GM12878 (cell line): ENCODE measurements around the gene PLCD1. TPM values are rescaled to one million over a fixed set of nuclear protein-coding genes. Genes with fewer than 3 reads are reported as not detected.

ENCODE experiments used
- ATAC-seq: fragments of 200-7000 bp; cut with Tn5 transposase; 3 replicates; pipeline ENCODE4 v1.9.1; 2020; ENCODE audit warnings: mild to moderate bottlenecking, moderate library complexity
- BruUV-seq: library from RNA; stranded (reverse); fragments of 400-500 nt; replicated peaks from 2 replicates; lab custom pipeline; 2021; lab: Mats Ljungman, UMichigan
- CTCF ChIA-PET: fragments of 300-600 bp; sonication (Branson Sonifier 250); formaldehyde crosslinking; extraction: SDS; loops from one replicate; lab custom pipeline; 2021; ENCODE audit warnings: inconsistent platforms; lab: Yijun Ruan, JAX
- POLR2A ChIA-PET: fragments of 350-600 bp; formaldehyde crosslinking; extraction: SDS; loops from one replicate; lab custom pipeline; 2021; ENCODE audit warnings: inconsistent platforms; lab: Charles Lee
- RAD21 ChIA-PET: fragments of 300-600 bp; sonication (Branson Sonifier 250); formaldehyde crosslinking; loops from one replicate; lab custom pipeline; 2023; ENCODE audit warnings: antibody characterized with exemption; ENCODE audit not compliant: unreplicated experiment; lab: Charles Lee
- SMC1A ChIA-PET: fragments of 300-600 bp; sonication (Branson Sonifier 250); formaldehyde crosslinking; loops from one replicate; lab custom pipeline; 2023; ENCODE audit not compliant: unreplicated experiment, uncharacterized antibody; lab: Charles Lee
- DNase-seq: peaks from one replicate; pipeline ENCODE4 v3.0.0-alpha.2; 2011; ENCODE audit warnings: low read depth, low spot score
- FAIRE-seq: peaks from 3 replicates; lab custom pipeline; 2011; peaks lifted over from hg19 to GRCh38; lab: Jason Lieb, UNC
- H2AFZ ChIP-seq: 2 replicates; pipeline ENCODE4 v1.6.0; 2011; ENCODE audit warnings: low read depth, low read length, control low read depth; ENCODE audit not compliant: control insufficient read depth
- H3K27ac ChIP-seq: 2 replicates; pipeline ENCODE4 v1.5.1; 2011; ENCODE audit warnings: control low read depth; ENCODE audit not compliant: control insufficient read depth, insufficient read depth
- H3K27me3 ChIP-seq, 2 experiments: replicated peaks in 1 of 2; 2 replicates each; pipeline versions ENCODE4 v1.6.0 to v1.6.1; 2011; ENCODE audit warnings: low read length in 1 of 2; ENCODE audit not compliant: control insufficient read depth in 2 of 2, insufficient read depth in 2 of 2
- H3K36me3 ChIP-seq, 2 experiments: 2 replicates each; pipeline ENCODE4 v1.5.1; 2011; ENCODE audit warnings: low read length in 1 of 2; ENCODE audit not compliant: control insufficient read depth in 2 of 2, insufficient read depth in 2 of 2
- H3K4me1 ChIP-seq: 2 replicates; pipeline ENCODE4 v1.6.1; 2011; ENCODE audit warnings: mild to moderate bottlenecking, low read length, moderate library complexity, mixed read lengths; ENCODE audit not compliant: control insufficient read depth, insufficient read depth
- H3K4me2 ChIP-seq: 2 replicates; pipeline ENCODE4 v1.6.0; 2011; ENCODE audit warnings: control low read depth; ENCODE audit not compliant: control insufficient read depth, insufficient read depth
- H3K4me3 ChIP-seq: fragments of 200-600 bp; sonication (generic); 2 replicates; pipeline ENCODE4 v1.5.1; 2016
- H3K79me2 ChIP-seq: 2 replicates; pipeline ENCODE4 v1.6.0; 2011; ENCODE audit warnings: low read length; ENCODE audit not compliant: control insufficient read depth, insufficient read depth
- H3K9ac ChIP-seq: 2 replicates; pipeline ENCODE4 v1.8.0; 2011; ENCODE audit warnings: low read length, control low read depth, mixed read lengths; ENCODE audit not compliant: control insufficient read depth, insufficient read depth
- H3K9me3 ChIP-seq: replicated peaks from 3 replicates; pipeline ENCODE4 v1.5.1; 2011; ENCODE audit warnings: mild to moderate bottlenecking, low read length; ENCODE audit not compliant: control insufficient read depth, insufficient read depth
- H4K20me1 ChIP-seq: 2 replicates; pipeline ENCODE4 v1.6.0; 2011; ENCODE audit not compliant: control insufficient read depth, insufficient read depth
- NBN ChIP-seq: fragments of 450-650 bp; IDR thresholded peaks from 2 replicates; pipeline ENCODE4 v1.6.1; 2016
- RB1 ChIP-seq: fragments of 450-650 bp; formaldehyde crosslinking; IDR thresholded peaks from 2 replicates; pipeline ENCODE4 v1.6.1; 2017; ENCODE audit warnings: mild to moderate bottlenecking, borderline replicate concordance
- SREBF2 ChIP-seq: IDR thresholded peaks from 2 replicates; pipeline ENCODE4 v1.6.1; 2012; ENCODE audit warnings: mild to moderate bottlenecking, low read length
- ZBTB40 ChIP-seq: fragments of 450-650 bp; IDR thresholded peaks from 2 replicates; pipeline ENCODE4 v1.6.1; 2016; ENCODE audit warnings: mild to moderate bottlenecking, moderate library complexity, borderline replicate concordance
- WGBS: methylation state at CpG from one replicate; pipeline ENCODE4 v1.1.6; 2016; ENCODE audit warnings: low lambda C conversion rate; ENCODE audit not compliant: insufficient replicate concordance, insufficient coverage; ENCODE audit errors: missing lambda C conversion rate; 5-methylcytosine and 5-hydroxymethylcytosine counted together
- in situ Hi-C: fragments of 300-500 bp; cut with MboI; formaldehyde crosslinking; loops from 9 replicates; pipeline ENCODE4 v1.14.3; 2018; ENCODE audit warnings: mixed read lengths
- intact Hi-C: fragments of 100-400 bp; cut with micrococcal nuclease; formaldehyde crosslinking; loops from one replicate; pipeline ENCODE4 v1.14.2; 2022; ENCODE audit not compliant: unreplicated experiment
- polyA plus RNA-seq, 11 experiments: library from polyadenylated mRNA; depleted of rRNA in 4 of 11; unstranded in 6 of 11; stranded (reverse) in 5 of 11; fragments of >200 nt; fragmentation: Nextera tagmentation in 4 of 11; fragmentation: Illumina TruSeq in 1 of 11; extraction: Ambion mirVana in 4 of 11; extraction: Trizol in 1 of 11; gene quantifications; 1 replicate in 1 of 11; 2 replicates in 10 of 11; pipeline versions ENCODE4 v1.2.1 to v1.2.3, GENCODE V29; 2011 to 2016; ENCODE audit warnings: inconsistent platforms in 2 of 11, missing spikeins in 2 of 11, low read depth in 1 of 11
- total RNA-seq, 4 experiments: library from RNA; depleted of rRNA in 3 of 4; stranded (reverse); fragments of >200 nt in 3 of 4; fragmentation: Illumina TruSeq in 1 of 4; extraction: Trizol in 1 of 4; gene quantifications; 2 replicates each; pipeline versions ENCODE4 v1.2.1 to v1.2.3, GENCODE V29; 2013 to 2021

The PLCD1 gene
- total and polyA plus RNA-seq, 10 of the 15 experiments (the other 5 are each of a cell fraction or from before 2014, with no cell fraction given) = 0.20 to 3.9 (median 1.2) TPM; not detected in 1

GRCh38 chr3:38016410-38016809, 13.0 kb downstream of the PLCD1 start:
- no peaks in the 10 kb centered on the region for H3K36me3 ChIP-seq
- in situ Hi-C loops (no loop called here), intact Hi-C loops (no loop called here)
- no peak overlapping the region for H2AFZ ChIP-seq
- no peak for ATAC-seq
- H3K4me1 ChIP-seq = no peaks in the 10 kb centered on the region
- H3K27ac ChIP-seq = no peak overlapping the region
- no peak overlapping the region for H3K4me2 ChIP-seq
- no peaks in the 10 kb centered on the region; the same call in 2 of the 3 replicates for H3K9me3 ChIP-seq
- no peak for TF ChIP-seq RB1
- no peak for TF ChIP-seq ZBTB40
- no peak for TF ChIP-seq SREBF2
- TF ChIP-seq NBN = no peak
- TF ChIP-seq, all 136 proteins: peak for 0
- no peaks in the 10 kb centered on the region for H3K79me2 ChIP-seq
- FAIRE-seq = no peak
- BruUV-seq = no TSS peak
- ChIA-PET POLR2A (no interaction called here), RAD21 (no interaction called here), CTCF (interaction anchor here (0.7 kb wide), 1 partner anchor 19 kb away, joined by 3 read pairs; no protein-coding TSS in a partner anchor), SMC1A (no interaction called here)
- H3K27me3 ChIP-seq = no peaks in the 10 kb centered on the region
- DNase-seq = no peak
- no peaks in the 10 kb centered on the region for H4K20me1 ChIP-seq
- H3K9ac ChIP-seq = no peak overlapping the region
- WGBS = 94% methylated on average over 13 of the region's 13 CpGs
- no peak overlapping the region for H3K4me3 ChIP-seq
